ENCODE measurements around the gene SPOCK2. TPM values are rescaled to one million over a fixed set of nuclear protein-coding genes. Genes with fewer than 3 reads are reported as not detected.

Gene SPOCK2
- total and polyA plus RNA-seq, 2 of the 4 experiments (the other 2 are of a cell fraction): 0.02 TPM; not detected in 1

GRCh38 chr10:72072639-72073038 lies 15.7 kb downstream of the SPOCK2 start:
- no peak for DNase-seq
- Histone ChIP-seq H4K91ac (ENCODE audit: insufficient read depth, low read depth, low read length) (no peak overlapping the region), H3K23ac (ENCODE audit: low read depth, low read length) (no peak overlapping the region), H3K9me1 (ENCODE audit: insufficient read depth, low read length) (no peaks in the 10 kb centered on the region), H4K20me1 (ENCODE audit: insufficient read depth, low read length) (no peaks in the 10 kb centered on the region), H3K18ac (ENCODE audit: low read depth, low read length) (no peak overlapping the region), H2AK9ac (replicated peaks; ENCODE audit: low read depth, low read length, poor library complexity) (no peak overlapping the region), H2BK20ac (ENCODE audit: low read depth, low read length) (no peak overlapping the region), H2BK5ac (ENCODE audit: low read depth, low read length, poor library complexity, severe bottlenecking) (no peak overlapping the region), H3K4ac (ENCODE audit: low read depth, low read length) (no peak overlapping the region), H3K9ac (ENCODE audit: low read depth, low read length) (no peak overlapping the region), H3K27ac (ENCODE audit: insufficient read depth, low read length) (no peak overlapping the region), H4K8ac (ENCODE audit: low read depth in 2 of 2, low read length in 2 of 2) (no peak overlapping the region), H3K79me1 (ENCODE audit: low read depth in 1 of 2, low read length in 2 of 2) (no peaks in the 10 kb centered on the region), H2AK5ac (ENCODE audit: low read depth, low read length) (no peak overlapping the region), H3K4me2 (ENCODE audit: low read depth, low read length) (no peak overlapping the region), H3K9me3 (ENCODE audit: control insufficient read depth, insufficient read depth, low read length) (peaks cover 4% of the 10 kb centered on the region), H3K14ac (replicated peaks; ENCODE audit: low read depth, low read length) (no peak overlapping the region), H2BK120ac (ENCODE audit: low read depth, low read length) (no peak overlapping the region), H2AFZ (replicated peaks; ENCODE audit: low read length, poor library complexity) (no peak overlapping the region), H3K4me3 (ENCODE audit: insufficient read depth, low read depth, low read length) (no peak overlapping the region), H3K4me1 (ENCODE audit: control insufficient read depth, insufficient read depth, low read length) (no peaks in the 10 kb centered on the region), H3K27me3 (ENCODE audit: control insufficient read depth, insufficient read depth, low read length) (peaks cover 48% of the 10 kb centered on the region), H3K56ac (ENCODE audit: extremely low read depth, insufficient read depth, low read length) (no peak overlapping the region), H2BK15ac (ENCODE audit: low read depth, low read length) (no peak overlapping the region), H3K36me3 (ENCODE audit: control insufficient read depth, insufficient read depth, low read length) (no peaks in the 10 kb centered on the region), H4K5ac (ENCODE audit: low read depth, low read length) (no peak overlapping the region)
- dilution Hi-C loops (cut with HindIII; ENCODE audit: low sequenced_read_pairs, unreplicated experiment): no loop called here
- no CpG with 5 or more reads among the region's 5 CpGs for WGBS, 2 experiments (ENCODE audit: extremely low coverage in 2 of 2, insufficient read length in 1 of 2)
- TF ChIP-seq USF2 (IDR thresholded peaks at IDR 0.05; ENCODE audit: low read depth, low read length) (no peak), NFE2L2 (IDR thresholded peaks at IDR 0.05; ENCODE audit: low read depth, low read length) (no peak), RFX5 (IDR thresholded peaks at IDR 0.05; ENCODE audit: low read depth, low read length) (no peak), MAZ (IDR thresholded peaks at IDR 0.05; ENCODE audit: borderline replicate concordance, low read depth, low read length) (no peak), MAFK (IDR thresholded peaks at IDR 0.05; ENCODE audit: low read depth, low read length) (no peak), MXI1 (IDR thresholded peaks at IDR 0.05; ENCODE audit: borderline replicate concordance, low read depth, low read length) (no peak), BHLHE40 (IDR thresholded peaks at IDR 0.05; ENCODE audit: low read depth, low read length) (no peak), SMC3 (IDR thresholded peaks at IDR 0.05; ENCODE audit: low read depth, low read length) (no peak), FOS (IDR thresholded peaks at IDR 0.05; ENCODE audit: low read depth, low read length) (no peak), ELK1 (IDR thresholded peaks at IDR 0.05; ENCODE audit: borderline replicate concordance, low read depth, low read length) (no peak), RCOR1 (IDR thresholded peaks at IDR 0.05; ENCODE audit: insufficient replicate concordance, low read length) (no peak), CTCF (conservative IDR thresholded peaks at IDR 0.05; ENCODE audit: low read depth, low read length) (no peak), CEBPB (IDR thresholded peaks at IDR 0.05; ENCODE audit: low read depth, low read length) (no peak), RAD21 (IDR thresholded peaks at IDR 0.05; ENCODE audit: low read length) (no peak), CHD1 (IDR thresholded peaks at IDR 0.05; ENCODE audit: low read depth, low read length) (no peak), POLR2A (IDR thresholded peaks at IDR 0.05; ENCODE audit: low read depth, low read length) (no peak)
- ChIA-PET CTCF (no interaction called here), POLR2A (ENCODE audit: unreplicated experiment) (no interaction called here)
- in situ Hi-C loops (cut with MboI; ENCODE audit: low sequenced_read_pairs): no loop called here
- BruUV-seq (replicated peaks): no TSS peak
- ATAC-seq (ENCODE audit: low read depth): no peak
- intact Hi-C loops (cut with micrococcal nuclease): no loop called here
